ENCODE data around the gene PWWP2B.

Gene PWWP2B

GRCh38 chr10:132447446-132448247 lies 50.6 kb downstream of the PWWP2B start:
- DNase-seq: no peak

GRCh38 chr10:132448248-132448731 lies 51.3 kb downstream of the PWWP2B start:
- DNase-seq: no peak

- DNase-seq: no peak
These were observed 52.2 kb downstream of the PWWP2B start for GRCh38 chr10:132449051-132449810.

GRCh38 chr10:132449811-132450181 lies 52.8 kb downstream of the PWWP2B start:
- no peak for DNase-seq

- DNase-seq: no peak
These were observed 53.4 kb downstream of the PWWP2B start for GRCh38 chr10:132450466-132450824.

GRCh38 chr10:132450825-132451505 lies 54.0 kb downstream of the PWWP2B start:
- DNase-seq: no peak

- no peak for DNase-seq
These were observed 54.7 kb downstream of the PWWP2B start for GRCh38 chr10:132451506-132452215.

- DNase-seq: no peak
These were observed 55.2 kb downstream of the PWWP2B start for GRCh38 chr10:132452216-132452650.

GRCh38 chr10:132452651-132453469 lies 55.9 kb downstream of the PWWP2B start:
- peak; percentile 84 for DNase-seq

- DNase-seq: no peak
These were observed 56.5 kb downstream of the PWWP2B start for GRCh38 chr10:132453470-132453861.

GRCh38 chr10:132454296-132455198 lies 57.5 kb downstream of the PWWP2B start:
- DNase-seq: no peak

- no peak for DNase-seq
These were observed 58.5 kb downstream of the PWWP2B start for GRCh38 chr10:132455441-132455971.

- no peak for DNase-seq
These were observed 59.2 kb downstream of the PWWP2B start for GRCh38 chr10:132455986-132456847.

GRCh38 chr10:132456881-132457280 lies 59.9 kb downstream of the PWWP2B start:
- no peak for DNase-seq

- DNase-seq: no peak
These were observed 60.5 kb downstream of the PWWP2B start for GRCh38 chr10:132457328-132458070.

GRCh38 chr10:132458071-132458585 lies 61.1 kb downstream of the PWWP2B start:
- no peak for DNase-seq

- peak; percentile 59 for DNase-seq
These were observed 61.7 kb downstream of the PWWP2B start for GRCh38 chr10:132458586-132459300.
